ENCODE measurements around the gene POLR2F.

The POLR2F gene

GRCh38 chr22:37953437-37954179 is at the start of gene POLR2F, which contains the start of gene C22orf23:
POLR2F (plus strand) TSS chr22:37953699; CDS start chr22:37953788, 89 bp downstream.
C22orf23 (minus strand) TSS chr22:37953601; CDS start chr22:37953149, 452 bp downstream.
- DNase-seq, result peak; percentile 89

GRCh38 chr22:37904572-37905533 is 48.6 kb upstream of the POLR2F start:
- DNase-seq, result no peak

GRCh38 chr22:37905534-37906363 is 47.8 kb upstream of the POLR2F start, which contains the start of gene MICALL1:
MICALL1 (plus strand) TSS chr22:37906297; CDS start chr22:37906423, 126 bp downstream.
- DNase-seq, result peak; percentile 15

- no peak for DNase-seq
Measured at GRCh38 chr22:37906364-37907008, 47.0 kb upstream of the POLR2F start.

GRCh38 chr22:37907036-37907954 is 46.2 kb upstream of the POLR2F start:
- DNase-seq, result no peak

- no peak for DNase-seq
Measured at GRCh38 chr22:37909766-37910165, 43.7 kb upstream of the POLR2F start.

- DNase-seq, result peak; percentile 15
Measured at GRCh38 chr22:37910890-37911672, 42.4 kb upstream of the POLR2F start.

GRCh38 chr22:37911697-37912096 is 41.8 kb upstream of the POLR2F start:
- DNase-seq, result no peak

- no peak for DNase-seq
Measured at GRCh38 chr22:37912171-37912570, 41.3 kb upstream of the POLR2F start.

- DNase-seq, result no peak
Measured at GRCh38 chr22:37913233-37913721, 40.2 kb upstream of the POLR2F start.

- no peak for DNase-seq
Measured at GRCh38 chr22:37916311-37916710, 37.2 kb upstream of the POLR2F start.

- no peak for DNase-seq
Measured at GRCh38 chr22:37917874-37918548, 35.5 kb upstream of the POLR2F start.

GRCh38 chr22:37918580-37919270 is 34.8 kb upstream of the POLR2F start:
- no peak for DNase-seq

- DNase-seq, result no peak
Measured at GRCh38 chr22:37920126-37920525, 33.4 kb upstream of the POLR2F start.

- no peak for DNase-seq
Measured at GRCh38 chr22:37922191-37922590, 31.3 kb upstream of the POLR2F start.

GRCh38 chr22:37923927-37924326 is 29.6 kb upstream of the POLR2F start:
- DNase-seq, result no peak

- no peak for DNase-seq
Measured at GRCh38 chr22:37924386-37925065, 29.0 kb upstream of the POLR2F start.

GRCh38 chr22:37925330-37925729 is 28.2 kb upstream of the POLR2F start:
- DNase-seq, result no peak
